CD8-positive, alpha-beta memory T cell (primary cell): Measurements from ENCODE around the gene PHF21A. TPM values are rescaled to one million over a fixed set of nuclear protein-coding genes. Genes with fewer than 3 reads are reported as not detected.

Experiments used
- CTCF ChIA-PET: fragments of 350-600 bp; sonication (Branson Sonifier 250); formaldehyde crosslinking; loops from one replicate; lab custom pipeline; 2021; ENCODE audit warnings: antibody characterized with exemption; lab: Charles Lee
- POLR2A ChIA-PET: fragments of 350-600 bp; sonication (Branson Sonifier 250); formaldehyde crosslinking; loops from one replicate; lab custom pipeline; 2021; ENCODE audit warnings: antibody characterized with exemption; lab: Charles Lee
- DNase-seq, 5 donors: peaks; one replicate each; pipeline versions ENCODE4 v3.0.0 to v3.0.0-alpha.2; 2020 to 2022; ENCODE audit warnings: mixed read lengths in 1 of 5
- H3K27ac ChIP-seq: one replicate; pipeline ENCODE4 v1.7.0; 2013; ENCODE audit warnings: low read depth, mild to moderate bottlenecking, low read length, moderate library complexity
- H3K27me3 ChIP-seq: 2 replicates; pipeline ENCODE4 v1.7.0; 2013; ENCODE audit warnings: low read length, mild to moderate bottlenecking; ENCODE audit not compliant: insufficient read depth, poor library complexity, severe bottlenecking
- H3K36me3 ChIP-seq: 2 replicates; pipeline ENCODE4 v1.7.0; 2013; ENCODE audit warnings: mild to moderate bottlenecking, low read length, moderate library complexity; ENCODE audit not compliant: insufficient read depth
- H3K4me1 ChIP-seq: 2 replicates; pipeline ENCODE4 v1.7.0; 2013; ENCODE audit warnings: mild to moderate bottlenecking, low read length, moderate library complexity; ENCODE audit not compliant: insufficient read depth
- H3K4me3 ChIP-seq: 2 replicates; pipeline ENCODE4 v1.7.0; 2013; ENCODE audit warnings: mild to moderate bottlenecking, low read length
- H3K9me3 ChIP-seq: 2 replicates; pipeline ENCODE4 v1.7.0; 2013; ENCODE audit warnings: mild to moderate bottlenecking, low read length
- H3K27ac Mint-ChIP-seq, 8 donors: one replicate each; pipeline ENCODE4 v1.8.0; 2020 to 2021; ENCODE audit warnings: mixed read lengths in 8 of 8, mild to moderate bottlenecking in 6 of 8, inconsistent platforms in 3 of 8, moderate library complexity in 3 of 8
- H3K27me3 Mint-ChIP-seq, 2 donors: one replicate each; pipeline ENCODE4 v1.8.0; 2020 to 2021; ENCODE audit warnings: mixed read lengths in 2 of 2, mild to moderate bottlenecking in 1 of 2, moderate library complexity in 1 of 2
- H3K36me3 Mint-ChIP-seq, 3 donors: one replicate each; pipeline ENCODE4 v1.8.0; 2020 to 2021; ENCODE audit warnings: mixed read lengths in 3 of 3, inconsistent platforms in 1 of 3, mild to moderate bottlenecking in 1 of 3
- H3K4me1 Mint-ChIP-seq, 3 donors: one replicate each; pipeline ENCODE4 v1.8.0; 2020 to 2021; ENCODE audit warnings: mixed read lengths in 3 of 3, inconsistent platforms in 1 of 3, mild to moderate bottlenecking in 1 of 3
- H3K4me3 Mint-ChIP-seq, 7 donors: one replicate each; pipeline ENCODE4 v1.8.0; 2020 to 2021; ENCODE audit warnings: mixed read lengths in 7 of 7, mild to moderate bottlenecking in 6 of 7, moderate library complexity in 4 of 7, inconsistent platforms in 2 of 7
- H3K9me3 Mint-ChIP-seq, 5 donors: one replicate each; pipeline ENCODE4 v1.8.0; 2020 to 2022; ENCODE audit warnings: mixed read lengths in 5 of 5, mild to moderate bottlenecking in 3 of 5, moderate library complexity in 2 of 5, inconsistent platforms in 1 of 5
- polyA plus RNA-seq: library from polyadenylated mRNA; unstranded; fragments of 300-500 nt; fragmentation: Illumina TruSeq; gene quantifications from one replicate; pipeline ENCODE4 v1.2.3, GENCODE V29; 2021
- total RNA-seq, 2 experiments: library from RNA; stranded (reverse); gene quantifications; one replicate each; pipeline ENCODE4 v1.2.3, GENCODE V29; 2021

The PHF21A gene
- total and polyA plus RNA-seq, 3 experiments from 2014 or later, result 14.1 to 33.5 (median 30.5) TPM

DNA sequence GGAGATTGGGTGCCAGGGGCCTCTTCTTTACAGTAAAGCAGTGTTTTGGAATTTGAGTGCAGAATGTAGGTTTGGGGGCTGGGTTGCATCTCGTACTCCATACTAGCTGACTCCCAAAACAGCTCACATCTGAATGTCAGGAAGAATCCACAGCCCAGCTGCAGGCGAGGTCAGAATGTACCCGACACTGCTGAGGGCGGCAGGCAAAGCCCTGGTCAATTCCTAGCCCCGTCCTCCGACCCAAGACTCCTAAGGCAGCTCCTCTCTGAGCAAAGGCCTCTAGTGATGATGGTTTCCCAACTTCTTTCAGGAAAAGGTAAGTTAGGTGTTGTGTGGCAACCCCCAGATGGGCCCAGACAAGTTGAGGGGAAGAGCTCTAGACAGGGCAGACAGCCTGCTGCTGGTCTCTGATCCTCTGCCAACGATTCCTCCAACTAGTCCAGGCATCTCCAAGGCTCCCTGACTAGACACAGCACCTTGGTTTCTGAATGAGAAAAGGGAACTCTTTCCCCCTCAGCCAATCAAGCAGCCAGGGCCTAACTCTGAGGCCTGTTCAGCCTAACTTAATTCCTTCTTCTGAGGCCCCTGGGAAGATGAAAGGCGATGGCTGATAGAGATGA lies 190.2 kb downstream of the PHF21A start:
- Mint-ChIP-seq H3K27me3 (peaks cover 0 to 4% of the 10 kb centered on the region in 2 donors), H3K4me3 (peak overlapping the region in 5 of 7 donors; percentile 13 to 76 (median 37)), H3K27ac (peak overlapping the region; percentile 63 to 95 (median 86)), H3K9me3 (no peaks in the 10 kb centered on the region), H3K4me1 (peaks cover 34 to 61% (median 36%) of the 10 kb centered on the region in 3 donors), H3K36me3 (peaks cover 0 to 46% (median 3%) of the 10 kb centered on the region in 3 donors)
- Histone ChIP-seq H3K4me1 (peaks cover 26% of the 10 kb centered on the region), H3K4me3 (no peak overlapping the region), H3K27ac (peak overlapping the region; percentile 15), H3K36me3 (peaks cover 27% of the 10 kb centered on the region), H3K27me3 (no peaks in the 10 kb centered on the region), H3K9me3 (no peaks in the 10 kb centered on the region)
- ChIA-PET CTCF (interaction anchor here (1.9 kb wide), 1 partner anchor 13 kb away, joined by 7 read pairs; the partner anchor contains the start of gene PEX16), POLR2A (interaction anchor here (2.1 kb wide), 1 partner anchor 13 kb away, joined by 13 read pairs; the partner anchor contains the start of gene PEX16)
- no peak for DNase-seq

DNA sequence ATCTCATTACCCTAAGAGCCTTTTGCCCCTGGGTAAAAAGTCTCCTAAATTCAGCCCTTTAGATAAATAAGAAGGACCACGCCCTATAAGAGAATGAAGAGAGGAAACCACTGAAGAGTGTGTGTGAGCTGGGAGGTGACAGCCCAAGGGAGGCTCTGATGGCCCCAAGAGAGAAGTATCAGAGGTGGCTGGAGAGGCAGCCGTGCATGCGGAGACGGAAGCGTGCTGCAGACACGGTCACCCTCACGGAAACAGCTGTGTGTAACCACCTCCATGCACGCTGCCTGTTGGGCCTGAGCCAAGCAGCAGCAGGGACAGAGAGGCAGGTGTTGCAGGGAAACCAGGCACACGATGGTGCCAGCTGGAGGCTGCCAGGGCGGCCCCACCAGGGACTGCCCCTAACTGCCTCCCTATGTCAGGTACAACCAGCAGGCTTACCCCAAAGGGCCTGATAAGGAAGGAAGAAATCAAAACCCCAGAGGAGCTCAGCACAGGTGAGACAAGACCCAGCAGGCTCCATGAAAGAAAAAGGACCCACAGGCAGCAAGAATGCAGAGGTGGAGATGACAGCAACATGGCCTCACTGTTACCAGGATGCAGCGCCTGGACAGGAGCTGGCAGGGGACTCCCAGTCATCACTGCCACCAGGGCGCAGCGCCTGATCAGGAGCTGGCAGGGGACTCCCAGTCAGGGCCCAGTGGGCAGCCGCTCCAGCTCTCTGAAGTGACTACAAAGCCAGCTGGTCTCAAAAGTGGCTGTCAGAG lies 191.0 kb downstream of the PHF21A start:
- H3K4me1 ChIP-seq, result peaks cover 26% of the 10 kb centered on the region
- Mint-ChIP-seq H3K9me3 (no peaks in the 10 kb centered on the region), H3K36me3 (peaks cover 0 to 38% (median 3%) of the 10 kb centered on the region in 3 donors), H3K4me3 (peak overlapping the region; percentile 4 to 81 (median 75)), H3K27me3 (peaks cover 0 to 4% of the 10 kb centered on the region in 2 donors), H3K27ac (peak overlapping the region; percentile 84 to 95 (median 92)), H3K4me1 (peaks cover 34 to 65% (median 36%) of the 10 kb centered on the region in 3 donors)
- no peaks in the 10 kb centered on the region for H3K27me3 ChIP-seq
- peaks cover 20% of the 10 kb centered on the region for H3K36me3 ChIP-seq
- CTCF ChIA-PET, result interaction anchor here (0.6 to 1.9 kb wide), 3 partner anchors 12 to 309 kb away, joined by 3 to 7 read pairs (median 3); partner anchors contain the start of gene PEX16
- no peak overlapping the region for H3K4me3 ChIP-seq
- no peaks in the 10 kb centered on the region for H3K9me3 ChIP-seq
- peak in 4 of 5 donors; percentile 31 to 71 (median 46) for DNase-seq
- POLR2A ChIA-PET, result interaction anchor here (2.1 kb wide), 1 partner anchor 12 kb away, joined by 13 read pairs; the partner anchor contains the start of gene PEX16
- peak overlapping the region; percentile 14 for H3K27ac ChIP-seq

DNA sequence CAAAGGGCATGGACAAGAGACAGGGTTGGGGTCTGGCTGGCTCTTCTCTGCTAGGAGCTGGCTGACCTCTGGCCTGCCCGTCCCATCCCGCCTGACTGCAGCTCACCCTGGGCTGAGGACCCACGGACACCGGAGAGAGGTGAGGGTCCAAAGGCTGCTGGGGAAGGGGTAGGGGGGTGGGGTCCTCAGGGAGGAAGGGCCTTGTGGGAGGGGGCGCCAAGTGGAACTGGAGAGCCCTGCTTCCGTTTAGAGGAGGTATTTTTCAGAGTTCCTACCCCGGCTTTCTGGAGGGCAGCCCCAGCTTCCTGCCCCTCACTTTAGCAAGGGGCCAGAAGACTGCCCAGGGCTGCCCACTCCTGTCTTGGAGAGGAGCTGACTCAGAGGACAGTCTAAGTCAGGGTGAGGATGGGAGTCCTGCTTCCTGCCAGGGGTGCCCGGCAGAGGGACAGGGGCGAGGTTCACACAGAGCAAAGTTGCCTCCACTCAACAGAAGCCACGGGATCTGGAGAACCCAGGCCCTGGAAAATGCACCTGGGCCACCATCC lies 191.7 kb downstream of the PHF21A start:
- H3K27ac ChIP-seq, result peak overlapping the region; percentile 10
- peaks cover 0 to 4% of the 10 kb centered on the region in 2 donors for H3K27me3 Mint-ChIP-seq
- no peaks in the 10 kb centered on the region for H3K9me3 Mint-ChIP-seq
- H3K4me1 ChIP-seq, result peaks cover 26% of the 10 kb centered on the region
- peak overlapping the region; percentile 84 to 95 (median 92) for H3K27ac Mint-ChIP-seq
- H3K27me3 ChIP-seq, result no peaks in the 10 kb centered on the region
- H3K4me3 Mint-ChIP-seq, result peak overlapping the region; percentile 4 to 81 (median 75)
- H3K36me3 ChIP-seq, result peaks cover 13% of the 10 kb centered on the region
- no peak overlapping the region for H3K4me3 ChIP-seq
- peaks cover 0 to 32% (median 3%) of the 10 kb centered on the region in 3 donors for H3K36me3 Mint-ChIP-seq
- CTCF ChIA-PET, result interaction anchor here (0.6 to 1.9 kb wide), 2 partner anchors 12 to 28 kb away, joined by 3 to 7 read pairs; partner anchors contain the start of gene PEX16
- no peak for DNase-seq
- H3K4me1 Mint-ChIP-seq, result peaks cover 34 to 68% (median 36%) of the 10 kb centered on the region in 3 donors
- no peaks in the 10 kb centered on the region for H3K9me3 ChIP-seq
- POLR2A ChIA-PET, result interaction anchor here (0.6 to 2.1 kb wide), 2 partner anchors 12 to 183 kb away, joined by 3 to 13 read pairs; partner anchors contain the start of gene PEX16

DNA sequence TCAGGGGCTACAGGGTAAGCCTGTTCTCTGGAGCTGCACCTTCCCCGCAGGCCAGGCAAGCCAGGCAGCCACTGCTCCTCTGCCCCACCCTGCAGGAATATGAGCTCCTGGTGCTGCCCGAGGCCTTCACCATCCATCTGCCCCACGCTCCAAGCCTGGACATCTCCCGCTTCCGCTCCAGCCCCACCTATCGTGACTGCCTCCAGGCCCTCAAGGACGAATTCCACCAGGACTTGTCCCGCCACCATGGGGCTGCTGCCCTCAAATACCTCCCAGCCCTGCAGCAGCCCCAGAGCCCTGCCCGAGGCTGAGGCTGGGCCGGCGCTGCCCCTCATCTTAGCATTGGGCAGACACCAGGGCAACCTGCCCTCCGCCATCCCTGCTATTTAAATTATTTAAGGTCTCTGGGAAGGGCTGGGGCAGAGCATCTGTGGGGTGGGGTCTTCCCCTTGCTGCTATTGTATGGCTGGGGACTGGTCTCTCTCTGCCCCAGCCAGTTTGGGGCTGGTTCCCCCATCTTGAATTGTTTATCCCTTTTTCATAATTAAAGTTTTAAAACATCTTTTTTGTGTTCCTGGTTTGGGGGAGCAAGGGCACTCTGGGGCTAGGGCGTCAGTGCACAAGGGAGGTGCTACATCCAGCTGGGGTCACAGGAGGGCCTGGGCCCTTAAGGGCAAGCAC lies 192.6 kb downstream of the PHF21A start:
- Mint-ChIP-seq H3K4me3 (peak overlapping the region in 1 of 7 donors; percentile 51), H3K36me3 (peaks cover 0 to 23% (median 3%) of the 10 kb centered on the region in 3 donors), H3K27ac (peak overlapping the region in 6 of 8 donors; percentile 36 to 82 (median 56)), H3K27me3 (peaks cover 0 to 5% of the 10 kb centered on the region in 2 donors), H3K4me1 (peaks cover 41 to 75% (median 43%) of the 10 kb centered on the region in 3 donors), H3K9me3 (no peaks in the 10 kb centered on the region)
- no peak for DNase-seq
- Histone ChIP-seq H3K36me3 (peaks cover 4% of the 10 kb centered on the region), H3K9me3 (no peaks in the 10 kb centered on the region), H3K4me1 (peaks cover 26% of the 10 kb centered on the region), H3K27me3 (no peaks in the 10 kb centered on the region), H3K4me3 (no peak overlapping the region), H3K27ac (no peak overlapping the region)
- ChIA-PET POLR2A (interaction anchor here (2.1 kb wide), 1 partner anchor 11 kb away, joined by 13 read pairs; the partner anchor contains the start of gene PEX16), CTCF (interaction anchor here (1.4 kb wide), 1 partner anchor 36 kb away, joined by 3 read pairs; no protein-coding TSS in a partner anchor)

DNA sequence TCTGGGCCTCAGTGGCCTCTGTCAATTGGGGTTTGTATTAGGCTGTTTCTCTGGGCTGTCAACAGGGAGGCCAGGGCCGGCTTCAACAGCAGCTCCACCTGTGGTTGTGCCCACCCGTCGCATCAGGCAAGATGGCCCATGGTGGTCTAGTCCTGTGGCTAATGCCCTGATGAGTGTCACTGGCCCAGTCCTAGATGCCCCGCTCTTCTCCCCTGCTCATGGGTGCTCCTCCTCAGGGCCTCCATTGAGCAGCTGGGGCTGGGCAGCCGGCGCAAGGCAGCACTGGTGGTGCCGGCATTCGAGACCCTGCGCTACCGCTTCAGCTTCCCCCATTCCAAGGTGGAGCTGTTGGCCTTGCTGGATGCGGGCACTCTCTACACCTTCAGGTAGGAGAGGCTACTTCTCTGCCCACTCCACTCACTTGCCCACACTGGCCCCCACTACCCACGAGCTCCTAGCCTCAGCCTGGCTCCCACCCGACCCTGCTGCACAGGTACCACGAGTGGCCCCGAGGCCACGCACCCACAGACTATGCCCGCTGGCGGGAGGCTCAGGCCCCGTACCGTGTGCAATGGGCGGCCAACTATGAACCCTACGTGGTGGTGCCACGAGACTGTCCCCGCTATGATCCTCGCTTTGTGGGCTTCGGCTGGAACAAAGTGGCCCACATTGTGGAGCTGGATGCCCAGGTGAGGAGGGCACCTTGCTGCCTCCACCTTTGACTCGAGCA lies 193.4 kb downstream of the PHF21A start:
- DNase-seq, result no peak
- Mint-ChIP-seq H3K27ac (peak overlapping the region in 7 of 8 donors; percentile 48 to 97 (median 76)), H3K9me3 (no peaks in the 10 kb centered on the region), H3K36me3 (peaks cover 0 to 14% (median 2%) of the 10 kb centered on the region in 3 donors), H3K4me1 (peaks cover 45 to 80% (median 47%) of the 10 kb centered on the region in 3 donors), H3K4me3 (peak overlapping the region in 2 of 7 donors; percentile 8 to 55), H3K27me3 (peaks cover 0 to 10% of the 10 kb centered on the region in 2 donors)
- Histone ChIP-seq H3K27ac (no peak overlapping the region), H3K36me3 (no peaks in the 10 kb centered on the region), H3K9me3 (no peaks in the 10 kb centered on the region), H3K4me1 (peaks cover 26% of the 10 kb centered on the region), H3K27me3 (no peaks in the 10 kb centered on the region), H3K4me3 (no peak overlapping the region)
- POLR2A ChIA-PET, result no interaction called here
- CTCF ChIA-PET, result interaction anchor here (1.3 to 2.1 kb wide), 3 partner anchors 37 to 79 kb away, joined by 3 to 6 read pairs (median 3); no protein-coding TSS in a partner anchor

DNA sequence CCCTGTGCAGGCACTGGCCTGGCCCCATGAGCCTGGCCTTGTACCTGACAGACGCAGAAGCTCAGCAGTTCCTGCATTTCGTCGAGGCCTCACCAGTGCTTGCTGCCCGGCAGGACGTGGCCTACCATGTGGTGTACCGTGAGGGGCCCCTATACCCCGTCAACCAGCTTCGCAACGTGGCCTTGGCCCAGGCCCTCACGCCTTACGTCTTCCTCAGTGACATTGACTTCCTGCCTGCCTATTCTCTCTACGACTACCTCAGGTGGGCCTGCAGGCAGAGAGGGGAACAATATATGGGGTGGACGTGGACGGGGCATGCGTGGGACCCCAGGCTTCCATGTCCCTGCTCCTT lies 193.9 kb downstream of the PHF21A start:
- Histone ChIP-seq H3K27ac (no peak overlapping the region), H3K36me3 (no peaks in the 10 kb centered on the region), H3K4me1 (peaks cover 26% of the 10 kb centered on the region), H3K9me3 (no peaks in the 10 kb centered on the region), H3K4me3 (no peak overlapping the region), H3K27me3 (no peaks in the 10 kb centered on the region)
- Mint-ChIP-seq H3K4me3 (peak overlapping the region in 2 of 7 donors; percentile 8 to 55), H3K27me3 (peaks cover 0 to 10% of the 10 kb centered on the region in 2 donors), H3K27ac (peak overlapping the region; percentile 48 to 97 (median 76)), H3K36me3 (peaks cover 0 to 9% (median 2%) of the 10 kb centered on the region in 3 donors), H3K9me3 (no peaks in the 10 kb centered on the region), H3K4me1 (peaks cover 45 to 76% (median 47%) of the 10 kb centered on the region in 3 donors)
- ChIA-PET CTCF (interaction anchor here (1.2 to 2.1 kb wide), 5 partner anchors 8 to 79 kb away, joined by 3 to 7 read pairs (median 3); partner anchors contain the start of gene PEX16), POLR2A (no interaction called here)
- DNase-seq, result peak in 1 of 5 donors; percentile 54
